Cerebellar nuclear complex (tissue), 1 donor: ENCODE data around the gene ADAMTS4.

Source experiments
- DNase-seq, 2 experiments: peaks; one replicate each; lab custom pipeline; 2025; lab: John Stamatoyannopoulos, UW

Gene ADAMTS4

DNA sequence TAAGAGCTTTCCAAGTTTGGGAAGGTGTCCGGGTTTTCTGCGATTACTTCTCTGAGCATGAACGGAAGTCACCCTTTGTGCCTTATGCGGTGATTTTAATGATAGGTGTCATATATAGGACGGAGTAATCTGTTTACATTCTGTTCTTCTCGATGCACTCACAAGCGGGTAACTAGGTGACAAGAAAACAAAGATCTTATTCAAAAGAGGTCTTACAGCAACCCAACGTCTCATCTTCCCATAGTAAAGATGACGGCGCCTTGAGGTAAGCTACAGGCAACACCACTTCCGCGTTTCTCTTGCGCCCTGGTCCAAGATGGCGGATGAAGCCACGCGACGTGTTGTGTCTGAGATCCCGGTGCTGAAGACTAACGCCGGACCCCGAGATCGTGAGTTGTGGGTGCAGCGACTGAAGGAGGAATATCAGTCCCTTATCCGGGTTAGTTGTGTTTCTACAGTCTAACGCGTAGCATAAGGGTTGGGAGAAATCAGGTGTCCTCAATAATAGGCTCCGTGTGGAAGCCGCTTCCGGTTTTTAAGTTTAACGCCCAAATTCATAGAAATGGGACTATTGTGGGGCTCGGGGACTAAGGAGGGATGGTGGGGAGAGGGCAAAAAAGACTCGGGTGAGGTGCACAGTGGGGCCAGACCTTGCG is 45.0 kb downstream of the ADAMTS4 start, which contains the start of gene UFC1:
Gene UFC1, plus strand, starts transcription at position 297 of the 656 bp plus-strand sequence. Its CDS starts 20 bp downstream, at position 317.
- DNase-seq: peak; percentile 14 to 50

DNA sequence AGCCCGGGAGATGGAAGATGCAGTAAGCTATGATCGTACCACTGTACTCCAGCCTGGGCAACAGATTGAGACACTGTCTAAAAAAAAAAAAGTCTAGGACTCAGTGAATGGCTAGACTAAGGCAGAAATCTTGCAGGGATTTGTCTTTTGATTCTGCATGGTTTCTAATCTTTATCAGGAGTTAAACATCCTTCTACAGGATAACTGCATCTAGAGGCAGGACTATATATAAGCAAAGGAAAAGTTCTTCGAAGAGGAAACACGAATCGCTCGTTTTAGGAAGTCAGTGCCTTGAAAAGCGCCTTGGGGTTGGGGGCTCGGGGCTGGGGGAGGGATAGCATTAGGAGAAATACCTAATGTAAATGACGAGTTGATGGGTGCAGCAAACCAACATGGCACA is 45.7 kb downstream of the ADAMTS4 start:
- DNase-seq: no peak

DNA sequence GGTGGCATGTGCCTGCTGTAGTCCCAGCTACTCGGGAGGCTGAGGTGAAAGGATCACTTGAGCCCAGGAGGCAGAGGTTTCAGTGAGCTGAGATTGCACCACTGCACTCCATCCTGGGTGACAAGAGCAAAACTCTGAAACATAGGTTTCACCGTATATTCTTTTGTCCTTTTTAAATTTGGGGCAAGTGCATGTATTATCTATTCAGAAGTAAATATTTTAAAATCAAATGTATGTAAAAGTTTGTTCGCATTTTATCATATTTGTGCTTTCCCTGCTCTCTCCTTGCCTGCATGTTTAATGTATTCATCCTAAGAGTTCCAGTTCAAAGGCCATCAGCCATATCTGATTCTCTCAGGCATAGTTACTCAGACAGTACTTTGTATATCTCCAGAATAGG is 53.0 kb downstream of the ADAMTS4 start:
- DNase-seq: no peak

DNA sequence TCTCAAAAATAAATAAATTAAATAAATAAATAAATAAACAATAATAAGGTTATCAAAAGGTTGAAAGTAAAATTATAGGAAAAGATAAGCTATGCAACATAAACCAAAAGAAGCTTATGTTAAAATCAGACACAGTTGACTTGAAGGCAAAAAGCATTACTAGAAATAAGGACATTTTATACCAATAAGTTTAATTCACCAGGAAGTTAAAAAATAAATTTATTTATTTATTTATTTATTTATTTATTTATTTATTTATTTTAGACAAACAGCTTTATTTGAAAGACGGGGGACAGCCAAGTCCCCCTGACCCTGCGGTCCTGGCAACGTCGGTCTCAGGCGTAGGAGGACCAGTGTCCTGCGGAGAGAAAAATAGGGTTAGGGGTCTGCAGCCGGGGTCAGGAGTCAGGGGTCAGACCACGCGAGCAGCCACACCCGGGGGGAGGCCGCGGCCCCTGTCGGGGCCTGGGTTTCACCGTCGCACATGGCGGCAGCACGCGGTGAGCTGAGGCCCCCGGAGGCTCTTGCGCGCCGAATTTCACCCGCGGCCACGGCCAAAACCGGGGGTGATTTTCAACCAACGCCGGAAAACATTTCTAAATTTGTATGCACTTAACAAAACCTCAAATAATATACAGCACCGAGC is 58.0 kb downstream of the ADAMTS4 start:
- no peak for DNase-seq

DNA sequence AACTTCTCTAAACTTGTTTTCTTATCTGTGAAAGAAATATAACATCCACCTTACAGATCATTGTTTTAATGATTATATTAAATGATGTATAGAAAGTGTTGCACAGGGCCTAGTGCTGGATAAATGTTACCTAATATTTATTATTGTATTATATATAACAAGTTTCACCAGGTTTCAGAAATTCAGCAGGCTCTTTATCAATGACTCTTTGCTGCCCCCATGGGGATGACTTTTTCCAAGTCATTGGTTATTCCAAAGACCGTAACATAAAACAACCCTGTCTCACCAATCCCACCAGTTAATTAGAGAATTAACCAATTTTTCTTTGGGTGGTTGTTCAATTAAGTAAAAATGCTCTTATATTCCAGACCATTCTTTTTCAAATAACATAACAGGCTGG is 59.1 kb downstream of the ADAMTS4 start:
- no peak for DNase-seq

DNA sequence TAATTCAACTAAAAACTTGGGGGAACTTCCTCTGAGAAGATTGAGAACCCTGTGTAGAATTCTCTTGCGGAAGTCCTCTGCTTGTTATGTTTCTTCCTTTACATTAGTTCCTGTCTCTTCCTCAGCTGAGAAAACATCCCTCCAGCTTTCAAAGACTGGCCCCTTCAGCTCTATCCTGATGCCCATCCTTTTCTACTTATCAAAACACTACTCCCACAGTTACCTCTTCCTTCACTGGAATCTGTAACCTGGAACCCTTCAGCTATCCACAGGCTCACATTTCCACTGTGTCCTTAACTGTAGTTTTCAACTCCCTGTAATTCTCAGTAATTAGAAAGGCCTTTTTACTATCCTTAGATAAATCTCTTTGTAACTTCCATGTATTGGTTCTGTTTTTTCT is 60.4 kb downstream of the ADAMTS4 start:
- no peak for DNase-seq

DNA sequence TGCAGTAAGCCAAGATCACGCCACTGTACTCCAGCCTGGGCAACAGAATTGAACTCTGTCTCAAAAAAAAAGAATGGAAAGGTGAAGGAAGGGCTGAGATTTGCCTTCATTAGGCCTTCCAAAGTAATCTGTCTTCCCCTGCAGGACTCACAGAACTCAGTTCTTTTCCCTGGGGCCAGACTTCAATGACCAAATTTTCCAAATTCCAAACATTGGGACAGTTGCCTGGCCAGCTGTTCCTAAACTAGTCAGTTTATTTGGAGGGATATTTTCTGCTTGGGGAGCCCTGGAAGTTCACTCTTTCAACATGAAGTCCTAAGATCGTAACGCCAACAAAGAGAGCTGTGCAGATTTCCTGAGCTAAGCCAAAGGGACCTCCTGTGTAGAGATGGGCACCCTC is 61.0 kb downstream of the ADAMTS4 start:
- no peak for DNase-seq
